Dedifferentiated amniotic fluid mesenchymal stem cell (primary cell): ENCODE results near the gene REXO4.

ENCODE experiments used
- DNase-seq: peaks from one replicate; pipeline ENCODE4 v3.0.0-alpha.2; 2016; ENCODE audit errors: extremely low spot score

REXO4 gene

DNA sequence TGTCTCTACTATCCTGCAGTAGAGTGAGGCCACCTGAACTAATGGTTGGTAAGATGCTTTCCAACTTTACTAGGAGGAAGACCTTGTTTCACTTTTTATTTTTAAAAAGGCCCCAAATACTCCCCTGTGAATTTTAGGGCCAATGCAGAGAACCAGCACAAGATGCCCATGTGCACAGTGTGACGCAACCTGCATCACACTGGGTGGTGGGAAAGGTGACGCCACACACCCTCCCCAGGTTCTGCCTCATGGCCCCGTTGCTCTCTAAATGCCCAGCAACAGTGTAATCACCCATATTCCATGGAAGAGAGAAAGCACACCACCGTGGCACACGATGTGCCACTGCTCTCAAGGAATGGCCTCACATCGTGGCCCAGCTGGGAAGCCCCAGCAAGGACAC is 48.4 kb downstream of the REXO4 start:
- DNase-seq = no peak

DNA sequence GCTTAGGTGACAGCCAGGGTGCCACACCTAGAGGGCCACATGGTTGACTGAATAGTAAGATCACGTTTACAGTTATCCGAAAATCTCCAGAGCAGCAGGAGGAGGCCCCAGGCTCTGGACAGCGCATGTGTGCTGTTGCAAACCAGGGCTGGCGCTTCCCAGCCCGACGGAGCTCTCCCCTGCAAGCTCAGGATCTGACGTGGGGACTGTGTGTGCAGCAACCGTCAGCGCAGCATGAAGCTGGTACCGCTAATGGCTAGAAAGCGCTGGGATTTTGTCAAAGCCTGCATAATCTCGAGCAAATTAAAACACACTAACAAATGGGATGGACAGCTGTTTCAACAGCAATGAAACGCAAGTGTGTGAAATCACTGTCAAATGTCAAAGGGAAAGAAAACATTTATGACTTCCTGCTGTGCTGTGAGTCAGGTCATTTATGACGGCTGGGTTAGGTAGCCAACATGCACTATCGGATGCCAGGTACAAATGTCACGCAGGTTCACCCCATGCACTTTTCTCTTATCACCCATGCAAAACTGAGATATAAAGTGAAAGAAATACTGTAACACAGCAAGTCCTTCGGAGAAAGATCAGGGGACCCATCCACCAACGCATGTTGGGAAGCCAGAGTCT is 49.4 kb downstream of the REXO4 start:
- DNase-seq = no peak

DNA sequence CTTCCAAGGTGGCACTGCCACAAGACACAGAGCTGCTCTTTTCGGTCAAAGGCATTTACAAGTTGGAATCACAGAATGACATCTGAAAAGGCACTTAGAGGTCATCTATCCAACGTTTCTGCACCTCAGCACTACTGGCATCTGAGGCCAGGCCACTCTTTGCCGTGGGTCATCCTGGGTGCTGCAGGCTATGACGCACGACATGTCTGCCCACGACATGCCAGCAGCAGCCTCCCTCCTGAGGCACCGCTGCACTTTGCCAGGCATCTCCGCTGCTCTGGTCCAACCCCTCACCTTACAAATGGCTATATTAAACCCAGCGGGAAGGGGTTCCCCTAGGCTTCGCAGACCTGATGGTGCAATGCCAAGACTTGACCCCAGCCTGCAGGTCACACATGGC is 50.0 kb downstream of the REXO4 start:
- no peak for DNase-seq

DNA sequence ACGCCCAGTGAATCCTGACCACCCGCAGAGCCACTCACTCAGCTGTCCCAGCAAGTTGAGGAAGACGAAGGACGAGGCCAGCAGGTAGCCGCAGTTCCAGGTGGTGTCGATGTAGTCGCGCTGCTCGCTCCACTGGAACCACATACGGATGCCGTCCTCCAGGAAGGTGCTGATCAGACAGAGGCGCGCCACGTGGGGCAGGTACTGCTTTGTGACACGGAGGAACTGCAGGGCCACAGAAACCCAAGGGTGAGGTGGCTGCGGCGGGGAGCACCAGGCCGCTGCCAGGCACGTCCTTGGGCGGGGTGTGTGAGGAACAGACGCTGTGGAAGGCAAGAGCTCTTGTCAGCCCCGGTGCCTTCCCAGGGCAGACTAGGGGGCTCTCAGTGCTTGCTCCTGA is 50.6 kb downstream of the REXO4 start:
- DNase-seq = no peak

DNA sequence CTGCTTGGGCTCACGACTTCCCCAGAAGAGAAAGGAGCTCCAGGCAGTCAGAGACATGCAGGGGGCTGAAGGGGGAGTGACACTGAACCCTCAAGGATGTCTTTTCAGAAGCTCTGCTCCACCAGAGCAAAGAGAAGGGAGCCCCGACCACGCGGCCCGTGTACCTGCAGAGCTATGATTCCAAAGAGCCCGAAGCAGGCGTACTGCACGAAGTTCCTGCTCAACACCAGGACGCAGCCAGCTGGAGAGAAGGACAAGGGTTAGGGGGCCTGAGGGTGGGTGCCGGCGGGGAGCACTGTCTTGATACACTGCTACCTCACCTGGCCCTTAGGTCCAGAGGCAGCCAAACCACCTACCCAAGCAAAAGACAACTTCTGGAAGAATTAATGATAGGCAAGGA is 51.4 kb downstream of the REXO4 start:
- no peak for DNase-seq

GRCh38 chr9:133362359-133363044 is 55.3 kb downstream of the REXO4 start:
- no peak for DNase-seq

GRCh38 chr9:133361507-133362092 is 56.2 kb downstream of the REXO4 start:
- no peak for DNase-seq

DNA sequence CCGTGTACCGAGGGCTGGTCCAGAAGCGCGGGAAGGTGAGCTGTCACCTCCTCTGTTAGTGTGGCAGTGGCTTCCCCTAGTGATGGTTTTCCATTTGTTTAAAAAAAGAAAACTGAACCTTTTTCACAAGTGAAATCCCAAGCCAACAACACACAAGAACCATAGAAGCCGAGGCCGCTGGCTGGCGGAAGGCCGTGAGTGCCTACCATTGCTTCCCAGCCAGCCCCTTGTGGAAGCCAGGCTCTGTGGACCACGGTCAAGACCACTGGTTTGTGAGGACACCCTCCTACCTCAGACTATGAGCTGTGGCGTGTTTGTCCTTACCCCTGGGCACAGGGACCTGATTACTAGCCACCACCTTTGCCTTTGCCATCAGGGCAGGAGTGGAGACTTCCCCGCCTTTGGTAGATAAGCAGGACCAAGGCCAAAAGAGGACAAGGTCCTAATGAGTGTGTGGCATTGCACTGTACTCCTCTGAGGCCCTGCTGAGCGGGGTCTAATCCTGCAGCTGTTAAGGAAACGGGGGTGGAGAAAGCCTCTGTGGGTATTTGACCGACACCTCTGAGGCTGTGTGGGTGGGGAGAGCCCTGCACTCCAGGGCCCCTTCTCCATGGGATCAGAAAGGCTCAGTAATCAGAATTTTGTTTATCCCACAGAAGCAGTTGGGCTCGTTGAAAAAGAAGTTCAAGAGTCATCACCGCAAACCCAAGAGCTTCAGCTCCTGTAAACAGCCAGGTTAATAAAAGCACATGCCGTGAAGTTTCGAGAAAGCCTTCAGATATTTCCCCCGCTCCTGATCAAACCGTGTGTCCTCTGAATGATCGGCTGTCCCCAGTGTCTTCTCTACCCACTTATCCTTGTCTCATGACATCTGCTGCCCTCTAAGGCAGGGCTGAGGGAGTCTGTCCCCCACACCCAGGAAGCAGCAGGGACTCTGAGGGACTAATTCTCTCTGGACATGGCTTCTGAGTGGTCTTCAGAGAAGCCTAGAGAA is 57.1 kb downstream of the REXO4 start:
- DNase-seq = no peak

- no peak for DNase-seq
Measured at GRCh38 chr9:133359399-133360175, 58.2 kb downstream of the REXO4 start.

DNA sequence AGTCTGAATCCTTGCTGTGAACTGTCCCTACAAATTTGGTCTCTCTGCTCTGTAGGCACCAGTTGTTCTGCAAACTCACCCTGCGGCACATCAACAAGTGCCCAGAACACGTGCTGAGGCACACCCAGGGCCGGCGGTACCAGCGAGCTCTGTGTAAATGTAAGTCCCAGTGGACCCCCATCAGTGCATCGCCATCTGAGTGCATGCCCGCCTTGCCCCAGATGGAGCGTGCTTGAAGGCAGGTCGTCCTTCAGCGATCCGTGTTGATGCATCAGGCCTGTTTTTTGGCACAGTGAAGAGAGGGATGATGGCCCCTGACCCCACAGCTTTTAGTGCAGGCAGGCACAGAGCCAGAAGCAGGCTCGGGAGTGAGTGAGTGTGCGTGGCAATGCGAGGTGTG is 60.2 kb downstream of the REXO4 start:
- no peak for DNase-seq

- DNase-seq = peak; percentile 75
Measured at GRCh38 chr9:133356391-133357091, 61.3 kb downstream of the REXO4 start, which contains the start of the genes SURF1 and SURF2. TSS of gene SURF1 (minus strand) at chr9:133356487. CDS start at chr9:133356453, 34 bp downstream. TSS of gene SURF2 (plus strand) at chr9:133356550. CDS start at chr9:133356593, 43 bp downstream.
